ENCODE results near the gene HMGCL. TPM values are rescaled to one million over a fixed set of nuclear protein-coding genes. Genes with fewer than 3 reads are reported as not detected.

Gene HMGCL
- total and polyA plus RNA-seq, 2 of the 13 experiments (the other 11 are each of a cell fraction or from before 2014, with no cell fraction given) = 21.3 to 41.4 TPM

DNA sequence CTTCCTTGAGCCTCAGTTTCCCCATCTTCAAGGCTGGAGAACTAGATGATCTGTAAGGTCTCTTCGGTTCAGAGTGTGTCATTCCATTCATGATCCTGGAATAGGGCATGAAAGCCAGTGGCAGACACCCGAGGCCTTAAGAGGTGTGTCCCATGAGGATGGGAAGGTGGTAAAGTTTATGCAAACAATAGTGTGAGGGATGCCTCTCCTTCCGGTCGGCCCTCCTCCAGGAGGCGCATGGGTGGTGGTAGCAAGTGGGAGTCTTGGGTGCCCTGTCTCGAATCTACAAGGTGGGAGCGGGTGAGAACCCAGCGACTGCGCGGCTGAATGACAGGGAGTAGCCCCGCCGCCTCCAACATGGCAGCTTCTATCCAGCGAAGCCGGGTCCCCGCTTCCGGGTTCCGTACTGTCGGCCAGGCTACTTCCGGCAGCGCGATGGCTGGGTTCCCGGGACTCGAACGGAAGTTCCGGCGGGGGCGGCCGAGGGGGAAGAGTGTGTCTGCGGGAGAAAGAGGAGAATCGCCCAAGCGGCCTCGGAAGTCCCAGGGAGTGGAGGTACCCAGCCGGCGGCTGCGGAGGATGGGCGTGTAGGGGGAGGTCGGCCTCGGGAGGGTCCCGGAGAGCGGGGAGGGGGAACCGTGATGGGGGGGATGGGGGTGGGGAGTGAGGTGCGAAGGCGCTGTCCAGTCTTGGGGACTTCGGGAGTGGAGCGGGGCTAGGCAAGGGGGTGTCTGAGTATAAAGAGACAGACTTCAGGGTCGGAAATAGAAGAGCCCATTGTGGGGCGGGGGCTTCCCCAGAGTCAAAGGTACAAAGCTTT is 34.3 kb downstream of the HMGCL start, which contains the start of gene LYPLA2 (continued):
- TF ChIP-seq, protein P1, sequence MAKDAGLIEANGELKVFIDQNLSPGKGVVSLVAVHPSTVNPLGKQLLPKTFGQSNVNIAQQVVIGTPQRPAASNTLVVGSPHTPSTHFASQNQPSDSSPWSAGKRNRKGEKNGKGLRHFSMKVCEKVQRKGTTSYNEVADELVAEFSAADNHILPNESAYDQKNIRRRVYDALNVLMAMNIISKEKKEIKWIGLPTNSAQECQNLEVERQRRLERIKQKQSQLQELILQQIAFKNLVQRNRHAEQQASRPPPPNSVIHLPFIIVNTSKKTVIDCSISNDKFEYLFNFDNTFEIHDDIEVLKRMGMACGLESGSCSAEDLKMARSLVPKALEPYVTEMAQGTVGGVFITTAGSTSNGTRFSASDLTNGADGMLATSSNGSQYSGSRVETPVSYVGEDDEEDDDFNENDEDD (CRISPR knock-in tag; IDR thresholded peaks at IDR 0.05; ENCODE audit: borderline replicate concordance) = no peak
- TF ChIP-seq ZNF430 (CRISPR knock-in tag; IDR thresholded peaks at IDR 0.05) (no peak; the same call in 1 of the 2 replicates), ZNF879 (CRISPR knock-in tag; IDR thresholded peaks at IDR 0.05) (no peak), ZNF17 (CRISPR knock-in tag; IDR thresholded peaks at IDR 0.05) (no peak), ZNF792 (CRISPR knock-in tag; IDR thresholded peaks at IDR 0.05) (0 out of 2 replicates have a peak, but pooled peaks have one; percentile 29), ZNF615 (CRISPR knock-in tag; IDR thresholded peaks at IDR 0.05; ENCODE audit: borderline replicate concordance) (0 out of 2 replicates have a peak, but pooled peaks have one; percentile 51), PAWR (CRISPR knock-in tag; IDR thresholded peaks at IDR 0.05; ENCODE audit: borderline replicate concordance) (no peak), MED1 (CRISPR knock-in tag; IDR thresholded peaks at IDR 0.05) (peak; percentile 49; the same call in 1 of the 2 replicates), TMF1 (CRISPR knock-in tag; IDR thresholded peaks at IDR 0.05; ENCODE audit: low read depth) (no peak), ARNT (IDR thresholded peaks at IDR 0.05) (no peak), ARID2 (CRISPR knock-in tag; IDR thresholded peaks at IDR 0.05; ENCODE audit: borderline replicate concordance) (no peak), XBP1 (CRISPR knock-in tag; IDR thresholded peaks at IDR 0.05) (no peak), TP53 (CRISPR knock-in tag; conservative IDR thresholded peaks at IDR 0.05) (no peak), NCOA5 (CRISPR knock-in tag; IDR thresholded peaks at IDR 0.05) (no peak), ZKSCAN8 (CRISPR knock-in tag; IDR thresholded peaks at IDR 0.05; ENCODE audit: borderline replicate concordance) (no peak), ELF3 (CRISPR knock-in tag; IDR thresholded peaks at IDR 0.05) (peak; percentile 80)
- TF ChIP-seq, protein P2, sequence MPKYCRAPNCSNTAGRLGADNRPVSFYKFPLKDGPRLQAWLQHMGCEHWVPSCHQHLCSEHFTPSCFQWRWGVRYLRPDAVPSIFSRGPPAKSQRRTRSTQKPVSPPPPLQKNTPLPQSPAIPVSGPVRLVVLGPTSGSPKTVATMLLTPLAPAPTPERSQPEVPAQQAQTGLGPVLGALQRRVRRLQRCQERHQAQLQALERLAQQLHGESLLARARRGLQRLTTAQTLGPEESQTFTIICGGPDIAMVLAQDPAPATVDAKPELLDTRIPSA (CRISPR knock-in tag; IDR thresholded peaks at IDR 0.05; ENCODE audit: borderline replicate concordance) = no peak
- TF ChIP-seq, protein P3, sequence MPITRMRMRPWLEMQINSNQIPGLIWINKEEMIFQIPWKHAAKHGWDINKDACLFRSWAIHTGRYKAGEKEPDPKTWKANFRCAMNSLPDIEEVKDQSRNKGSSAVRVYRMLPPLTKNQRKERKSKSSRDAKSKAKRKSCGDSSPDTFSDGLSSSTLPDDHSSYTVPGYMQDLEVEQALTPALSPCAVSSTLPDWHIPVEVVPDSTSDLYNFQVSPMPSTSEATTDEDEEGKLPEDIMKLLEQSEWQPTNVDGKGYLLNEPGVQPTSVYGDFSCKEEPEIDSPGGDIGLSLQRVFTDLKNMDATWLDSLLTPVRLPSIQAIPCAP (CRISPR knock-in tag; IDR thresholded peaks at IDR 0.05; ENCODE audit: low read depth) = no peak
- TF ChIP-seq, protein P4, sequence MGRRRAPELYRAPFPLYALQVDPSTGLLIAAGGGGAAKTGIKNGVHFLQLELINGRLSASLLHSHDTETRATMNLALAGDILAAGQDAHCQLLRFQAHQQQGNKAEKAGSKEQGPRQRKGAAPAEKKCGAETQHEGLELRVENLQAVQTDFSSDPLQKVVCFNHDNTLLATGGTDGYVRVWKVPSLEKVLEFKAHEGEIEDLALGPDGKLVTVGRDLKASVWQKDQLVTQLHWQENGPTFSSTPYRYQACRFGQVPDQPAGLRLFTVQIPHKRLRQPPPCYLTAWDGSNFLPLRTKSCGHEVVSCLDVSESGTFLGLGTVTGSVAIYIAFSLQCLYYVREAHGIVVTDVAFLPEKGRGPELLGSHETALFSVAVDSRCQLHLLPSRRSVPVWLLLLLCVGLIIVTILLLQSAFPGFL (CRISPR knock-in tag; IDR thresholded peaks at IDR 0.05) = no peak
- TF ChIP-seq, protein P5, sequence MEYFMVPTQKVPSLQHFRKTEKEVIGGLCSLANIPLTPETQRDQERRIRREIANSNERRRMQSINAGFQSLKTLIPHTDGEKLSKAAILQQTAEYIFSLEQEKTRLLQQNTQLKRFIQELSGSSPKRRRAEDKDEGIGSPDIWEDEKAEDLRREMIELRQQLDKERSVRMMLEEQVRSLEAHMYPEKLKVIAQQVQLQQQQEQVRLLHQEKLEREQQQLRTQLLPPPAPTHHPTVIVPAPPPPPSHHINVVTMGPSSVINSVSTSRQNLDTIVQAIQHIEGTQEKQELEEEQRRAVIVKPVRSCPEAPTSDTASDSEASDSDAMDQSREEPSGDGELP (IDR thresholded peaks at IDR 0.05; ENCODE audit: borderline replicate concordance, low read depth) = no peak; the same call in 1 of the 2 replicates
- TF ChIP-seq, protein P6, sequence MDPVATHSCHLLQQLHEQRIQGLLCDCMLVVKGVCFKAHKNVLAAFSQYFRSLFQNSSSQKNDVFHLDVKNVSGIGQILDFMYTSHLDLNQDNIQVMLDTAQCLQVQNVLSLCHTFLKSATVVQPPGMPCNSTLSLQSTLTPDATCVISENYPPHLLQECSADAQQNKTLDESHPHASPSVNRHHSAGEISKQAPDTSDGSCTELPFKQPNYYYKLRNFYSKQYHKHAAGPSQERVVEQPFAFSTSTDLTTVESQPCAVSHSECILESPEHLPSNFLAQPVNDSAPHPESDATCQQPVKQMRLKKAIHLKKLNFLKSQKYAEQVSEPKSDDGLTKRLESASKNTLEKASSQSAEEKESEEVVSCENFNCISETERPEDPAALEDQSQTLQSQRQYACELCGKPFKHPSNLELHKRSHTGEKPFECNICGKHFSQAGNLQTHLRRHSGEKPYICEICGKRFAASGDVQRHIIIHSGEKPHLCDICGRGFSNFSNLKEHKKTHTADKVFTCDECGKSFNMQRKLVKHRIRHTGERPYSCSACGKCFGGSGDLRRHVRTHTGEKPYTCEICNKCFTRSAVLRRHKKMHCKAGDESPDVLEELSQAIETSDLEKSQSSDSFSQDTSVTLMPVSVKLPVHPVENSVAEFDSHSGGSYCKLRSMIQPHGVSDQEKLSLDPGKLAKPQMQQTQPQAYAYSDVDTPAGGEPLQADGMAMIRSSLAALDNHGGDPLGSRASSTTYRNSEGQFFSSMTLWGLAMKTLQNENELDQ (CRISPR knock-in tag; IDR thresholded peaks at IDR 0.05; ENCODE audit: borderline replicate concordance) = peak; percentile 33; the same call in 1 of the 2 replicates
